H1 (cell line): Measurements from ENCODE around the gene CYP2W1. TPM values are rescaled to one million over a fixed set of nuclear protein-coding genes. Genes with fewer than 3 reads are reported as not detected.

Experiments
- CTCF ChIA-PET: fragments of 300-600 bp; sonication (Branson Sonifier 250); formaldehyde crosslinking; loops from one replicate; lab custom pipeline; 2021; ENCODE audit not compliant: partially characterized antibody; lab: Charles Lee
- POLR2A ChIA-PET: fragments of 300-600 bp; sonication (Branson Sonifier 250); formaldehyde crosslinking; loops from one replicate; lab custom pipeline; 2021; ENCODE audit warnings: inconsistent platforms; ENCODE audit not compliant: partially characterized antibody; lab: Charles Lee
- DNase-seq, 2 experiments: peaks; one replicate each; pipeline versions ENCODE4 v3.0.0 to v3.0.0-alpha.2; 2010 to 2022; ENCODE audit warnings: low spot score in 2 of 2, low read depth in 1 of 2, mixed read lengths in 1 of 2
- FAIRE-seq: peaks from 2 replicates; lab custom pipeline; 2011; peaks lifted over from hg19 to GRCh38; lab: Jason Lieb, UNC
- H2AFZ ChIP-seq: 2 replicates; pipeline ENCODE4 v1.8.1; 2012; ENCODE audit warnings: low read length, inconsistent platforms
- H2AK5ac ChIP-seq: 2 replicates; pipeline ENCODE4 v1.6.1; 2013; ENCODE audit warnings: low read depth, low read length
- H2BK120ac ChIP-seq: replicated peaks from 2 replicates; pipeline ENCODE3; 2013; ENCODE audit warnings: low read depth, low read length, inconsistent platforms
- H2BK12ac ChIP-seq: 2 replicates; pipeline ENCODE4 v1.6.1; 2013; ENCODE audit warnings: low read depth, low read length
- H2BK15ac ChIP-seq: 2 replicates; pipeline ENCODE4 v1.6.1; 2013; ENCODE audit warnings: low read length
- H2BK20ac ChIP-seq: 2 replicates; pipeline ENCODE4 v1.6.1; 2013; ENCODE audit warnings: low read length
- H2BK5ac ChIP-seq: 2 replicates; pipeline ENCODE4 v1.6.1; 2013; ENCODE audit warnings: low read depth, low read length
- H3K14ac ChIP-seq: 2 replicates; pipeline ENCODE4 v1.6.1; 2013; ENCODE audit warnings: inconsistent platforms; ENCODE audit not compliant: insufficient read length
- H3K18ac ChIP-seq: 2 replicates; pipeline ENCODE4 v1.6.1; 2013; ENCODE audit warnings: low read length; ENCODE audit errors: extremely low read depth
- H3K23ac ChIP-seq: 2 replicates; pipeline ENCODE4 v1.6.1; 2013; ENCODE audit warnings: inconsistent platforms; ENCODE audit not compliant: insufficient read length
- H3K23me2 ChIP-seq: 2 replicates; pipeline ENCODE4 v1.6.1; 2013; ENCODE audit warnings: low read depth, low read length
- H3K27ac ChIP-seq: 2 replicates; pipeline ENCODE4 v1.6.1; 2011; ENCODE audit warnings: low read depth, low read length, inconsistent platforms
- H3K27me3 ChIP-seq, 4 experiments: replicated peaks in 1 of 4; 1 replicate in 1 of 4; 2 replicates in 3 of 4; pipeline versions ENCODE4 v1.6.1 to v1.8.1; 2011 to 2013; ENCODE audit warnings: low read length in 3 of 4, mild to moderate bottlenecking in 3 of 4, inconsistent platforms in 2 of 4, mixed read lengths in 2 of 4, moderate library complexity in 1 of 4; ENCODE audit not compliant: control insufficient read depth in 3 of 4, insufficient read depth in 3 of 4; ENCODE audit errors: extremely low read depth in 1 of 4
- H3K36me3 ChIP-seq, 4 experiments: 2 replicates each; pipeline versions ENCODE4 v1.6.1 to v1.8.1; 2011 to 2013; ENCODE audit warnings: mild to moderate bottlenecking in 4 of 4, low read length in 3 of 4, moderate library complexity in 2 of 4, control low read depth in 1 of 4, inconsistent platforms in 1 of 4; ENCODE audit not compliant: insufficient read depth in 4 of 4, control insufficient read depth in 2 of 4
- H3K4ac ChIP-seq: replicated peaks from 2 replicates; pipeline ENCODE3; 2013; ENCODE audit warnings: low read length, low read depth, mixed read lengths, inconsistent platforms; ENCODE audit not compliant: insufficient read length
- H3K4me1 ChIP-seq, 4 experiments: replicated peaks in 1 of 4; 1 replicate in 1 of 4; 2 replicates in 3 of 4; pipeline versions ENCODE4 v1.6.1 to v1.8.1; 2011 to 2013; ENCODE audit warnings: low read length in 3 of 4, inconsistent platforms in 2 of 4, mixed read lengths in 1 of 4; ENCODE audit not compliant: insufficient read depth in 4 of 4, control insufficient read depth in 3 of 4
- H3K4me2 ChIP-seq, 2 experiments: 2 replicates each; pipeline versions ENCODE4 v1.6.1 to v1.8.1; 2011 to 2013; ENCODE audit warnings: low read depth in 2 of 2, low read length in 2 of 2, control low read depth in 1 of 2, inconsistent platforms in 1 of 2, mild to moderate bottlenecking in 1 of 2; ENCODE audit not compliant: insufficient read depth in 1 of 2
- H3K4me3 ChIP-seq, 4 experiments: fragments of 200-600, 300-600 bp in 1 of 4; sonication (generic), shearing (Covaris generic), sonication (Bioruptor Twin) in 1 of 4; 2 replicates each; pipeline versions ENCODE4 v1.5.1 to v1.8.1; 2011 to 2016; ENCODE audit warnings: low read length in 4 of 4, low read depth in 3 of 4, control low read depth in 2 of 4, inconsistent platforms in 2 of 4, mild to moderate bottlenecking in 2 of 4, mixed read lengths in 1 of 4, moderate library complexity in 1 of 4; ENCODE audit not compliant: insufficient read depth in 2 of 4; ENCODE audit errors: extremely low read depth in 1 of 4
- H3K56ac ChIP-seq: replicated peaks from 2 replicates; pipeline ENCODE3; 2013; ENCODE audit warnings: low read depth, mild to moderate bottlenecking, mixed read lengths, low read length, inconsistent platforms; ENCODE audit not compliant: insufficient read length
- H3K79me1 ChIP-seq: 2 replicates; pipeline ENCODE4 v1.6.1; 2013; ENCODE audit warnings: low read depth, low read length, control low read depth
- H3K79me2 ChIP-seq, 2 experiments: 2 replicates each; pipeline versions ENCODE4 v1.6.1 to v1.8.1; 2012 to 2013; ENCODE audit warnings: low read length in 2 of 2, mild to moderate bottlenecking in 2 of 2, inconsistent platforms in 1 of 2; ENCODE audit not compliant: insufficient read depth in 2 of 2, control insufficient read depth in 1 of 2
- H3K9ac ChIP-seq, 4 experiments: replicated peaks in 1 of 4; 1 replicate in 1 of 4; 2 replicates in 3 of 4; pipeline versions ENCODE4 v1.6.1 to v1.8.1; 2011 to 2013; ENCODE audit warnings: low read depth in 3 of 4, low read length in 3 of 4, control low read depth in 2 of 4, mild to moderate bottlenecking in 2 of 4, moderate library complexity in 2 of 4, inconsistent platforms in 1 of 4; ENCODE audit errors: extremely low read depth in 1 of 4
- H3K9me3 ChIP-seq, 2 experiments: 2 replicates each; pipeline versions ENCODE4 v1.6.1 to v1.8.1; 2012 to 2013; ENCODE audit warnings: mild to moderate bottlenecking in 2 of 2, moderate library complexity in 2 of 2, control low read depth in 1 of 2, inconsistent platforms in 1 of 2, low read depth in 1 of 2, low read length in 1 of 2, mixed read lengths in 1 of 2; ENCODE audit not compliant: insufficient read depth in 2 of 2
- H4K20me1 ChIP-seq, 2 experiments: replicated peaks in 1 of 2; 2 replicates each; pipeline versions ENCODE3 to v1.8.1; 2011 to 2013; ENCODE audit warnings: inconsistent platforms in 2 of 2, low read length in 2 of 2, mild to moderate bottlenecking in 1 of 2; ENCODE audit not compliant: insufficient read depth in 2 of 2, control insufficient read depth in 1 of 2
- H4K5ac ChIP-seq: 2 replicates; pipeline ENCODE4 v1.6.1; 2013; ENCODE audit warnings: low read length, low read depth, mixed read lengths, inconsistent platforms; ENCODE audit not compliant: insufficient read length
- H4K8ac ChIP-seq: 2 replicates; pipeline ENCODE4 v1.8.0; 2013; ENCODE audit warnings: mild to moderate bottlenecking, moderate library complexity, low read length, inconsistent platforms; ENCODE audit not compliant: insufficient read depth; ENCODE audit errors: extremely low read depth
- H4K91ac ChIP-seq: replicated peaks from 2 replicates; pipeline ENCODE3; 2013; ENCODE audit warnings: low read length, mixed read lengths, inconsistent platforms; ENCODE audit not compliant: insufficient read length
- SIN3A ChIP-seq, 2 experiments: IDR thresholded peaks in 1 of 2; conservative IDR thresholded peaks in 1 of 2; 2 replicates each; pipeline ENCODE4 v1.6.1; 2011 to 2012; ENCODE audit warnings: low read length in 2 of 2, improper control_type of control experiment in 1 of 2, low read depth in 1 of 2, mild to moderate bottlenecking in 1 of 2
- WGBS, 2 experiments: shearing (Covaris generic) in 1 of 2; methylation state at CpG; one replicate each; pipeline versions ENCODE4 v1.1.6 to v1.1.7; 2013 to 2015; ENCODE audit warnings: low lambda C conversion rate in 2 of 2, mixed read lengths in 2 of 2, inconsistent platforms in 1 of 2, low coverage in 1 of 2, missing lambda C conversion rate in 1 of 2; ENCODE audit not compliant: insufficient replicate concordance in 2 of 2, insufficient coverage in 1 of 2, insufficient read length in 1 of 2; ENCODE audit errors: extremely low coverage in 1 of 2, missing lambda C conversion rate in 1 of 2; 5-methylcytosine and 5-hydroxymethylcytosine counted together
- polyA plus RNA-seq, 7 experiments: library from polyadenylated mRNA; depleted of rRNA in 3 of 7; stranded (reverse) in 5 of 7; unstranded in 2 of 7; fragments of >200 nt in 5 of 7; fragments of 200-250 nt in 2 of 7; gene quantifications; 1 replicate in 5 of 7; 2 replicates in 1 of 7; 4 replicates in 1 of 7; pipeline versions ENCODE4 v1.2.1 to v1.2.3, GENCODE V29; 2011 to 2013; ENCODE audit warnings: missing spikeins in 2 of 7, mixed read lengths in 2 of 7
- total RNA-seq: library from RNA; stranded (reverse); fragmentation: NEBNext Ultra II Directional; extraction: Animal tissue kit (Norgen Biotek cat#: 25700); gene quantifications from 2 replicates; pipeline ENCODE4 v1.2.1, GENCODE V29; 2021

CYP2W1 gene
- total and polyA plus RNA-seq, 2 of the 8 experiments (the other 6 are each of a cell fraction or from before 2014, with no cell fraction given): not detected

DNA sequence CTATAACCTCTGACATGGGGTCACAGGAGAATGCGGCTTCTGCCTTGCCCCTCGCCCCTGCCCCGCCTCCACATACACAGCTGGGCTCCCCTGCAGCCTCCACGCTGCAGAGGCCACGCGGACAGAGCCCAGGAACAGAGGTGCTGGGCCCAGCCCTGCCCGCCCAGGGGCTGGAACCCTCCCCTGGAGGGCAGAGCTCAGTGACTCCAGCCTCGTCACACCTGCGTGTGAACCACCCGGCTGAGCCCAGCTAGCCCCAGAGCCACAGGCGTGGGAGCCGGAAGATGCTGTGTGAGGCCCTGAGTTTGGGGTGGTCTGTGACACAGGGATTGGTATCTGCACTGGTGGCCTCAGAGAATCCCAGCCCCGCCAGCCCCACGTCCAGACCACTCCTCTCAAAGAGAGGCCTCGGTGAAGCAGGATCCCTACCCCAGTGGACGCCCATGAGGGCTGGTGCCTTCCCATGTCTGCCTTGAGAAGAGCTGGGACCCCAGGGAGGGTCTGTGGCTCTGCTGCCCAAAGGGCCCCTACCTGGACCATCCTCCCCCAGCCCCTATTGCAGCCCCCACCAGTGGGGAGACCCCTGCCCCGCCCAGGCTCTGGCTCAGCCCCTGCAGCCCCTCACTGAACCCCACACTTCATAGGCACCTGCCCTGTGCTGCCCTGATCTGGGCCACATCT, 20.4 kb upstream of the CYP2W1 start:
- no peak for FAIRE-seq
- H3K79me1 ChIP-seq: no peaks in the 10 kb centered on the region
- no peak for TF ChIP-seq SIN3A (conservative IDR thresholded peaks at IDR 0.05 in 1 of 2, IDR thresholded peaks at IDR 0.05 in 1 of 2; ENCODE audit: low read depth in 1 of 2, low read length in 2 of 2)
- no peak overlapping the region for H2AK5ac ChIP-seq
- no peaks in the 10 kb centered on the region for H3K23me2 ChIP-seq
- no peak overlapping the region for H3K14ac ChIP-seq
- H3K4me1 ChIP-seq: peaks cover 0 to 14% (median 2%) of the 10 kb centered on the region in 4 experiments; a peak in 5 of 7 replicates
- no peak overlapping the region for H3K27ac ChIP-seq
- H3K4ac ChIP-seq: no peak overlapping the region
- no peak overlapping the region for H2BK12ac ChIP-seq
- H3K79me2 ChIP-seq: no peaks in the 10 kb centered on the region
- no peak overlapping the region for H3K18ac ChIP-seq
- H3K4me2 ChIP-seq: no peak overlapping the region
- WGBS, 2 experiments: 86% methylated on average over 15 of the region's 17 CpGs; no CpG with 5 or more reads in 1 of the 2 experiments
- H3K4me3 ChIP-seq: no peak overlapping the region
- no peak overlapping the region for H2BK20ac ChIP-seq
- ChIA-PET CTCF (interaction anchor here (0.7 to 1.2 kb wide), 3 partner anchors 12 to 53 kb away, joined by 3 to 6 read pairs (median 5); no protein-coding TSS in a partner anchor), POLR2A (interaction anchor here (0.8 to 1.5 kb wide), 3 partner anchors 8 to 12 kb away, joined by 3 to 6 read pairs (median 6); partner anchors contain the start of gene COX19)
- no peak overlapping the region for H3K9ac ChIP-seq
- no peak overlapping the region for H2BK15ac ChIP-seq
- no peak overlapping the region for H2BK5ac ChIP-seq
- no peak overlapping the region for H2AFZ ChIP-seq
- no peak overlapping the region for H3K23ac ChIP-seq
- no peak overlapping the region for H4K5ac ChIP-seq
- H4K91ac ChIP-seq: no peak overlapping the region
- H3K27me3 ChIP-seq: no peaks in the 10 kb centered on the region
- no peaks in the 10 kb centered on the region; a peak in 1 of 4 replicates for H3K9me3 ChIP-seq
- H4K8ac ChIP-seq: no peak overlapping the region
- no peak overlapping the region for H3K56ac ChIP-seq
- H2BK120ac ChIP-seq: no peak overlapping the region
- no peak for DNase-seq
- peaks cover 4 to 6% of the 10 kb centered on the region in 2 experiments for H4K20me1 ChIP-seq
- H3K36me3 ChIP-seq: peaks cover 0 to 8% (median 4%) of the 10 kb centered on the region in 4 experiments; a peak in 4 of 8 replicates
